HUES48 (cell line): Measurements from ENCODE around the gene MAP7D3.

Source experiments
- H3K27ac ChIP-seq: one replicate; pipeline ENCODE4 v1.7.0; 2013; ENCODE audit warnings: low read depth, low read length, inconsistent platforms
- H3K27me3 ChIP-seq: 2 replicates; pipeline ENCODE4 v1.6.1; 2013; ENCODE audit warnings: mild to moderate bottlenecking, low read length; ENCODE audit not compliant: control insufficient read depth, insufficient read depth
- H3K36me3 ChIP-seq: 2 replicates; pipeline ENCODE4 v1.6.1; 2013; ENCODE audit warnings: low read length; ENCODE audit not compliant: control insufficient read depth, insufficient read depth
- H3K4me1 ChIP-seq: 2 replicates; pipeline ENCODE4 v1.6.1; 2013; ENCODE audit warnings: mild to moderate bottlenecking, low read length; ENCODE audit not compliant: control insufficient read depth, insufficient read depth
- H3K4me3 ChIP-seq: 2 replicates; pipeline ENCODE4 v1.5.1; 2013; ENCODE audit warnings: mild to moderate bottlenecking, low read depth, low read length
- H3K9ac ChIP-seq: 2 replicates; pipeline ENCODE4 v1.6.1; 2013; ENCODE audit warnings: mild to moderate bottlenecking, low read depth, low read length, moderate library complexity
- H3K9me3 ChIP-seq: 2 replicates; pipeline ENCODE4 v1.6.1; 2013; ENCODE audit warnings: low read length; ENCODE audit not compliant: control insufficient read depth, insufficient read depth

Gene MAP7D3

GRCh38 chrX:136195247-136195646 is 56.0 kb downstream of the MAP7D3 start:
- Histone ChIP-seq H3K4me1 (peaks cover 14% of the 10 kb centered on the region), H3K9me3 (no peaks in the 10 kb centered on the region), H3K9ac (no peak overlapping the region), H3K4me3 (no peak overlapping the region), H3K36me3 (no peaks in the 10 kb centered on the region), H3K27ac (no peak overlapping the region), H3K27me3 (no peaks in the 10 kb centered on the region)

- Histone ChIP-seq H3K27ac (no peak overlapping the region), H3K27me3 (no peaks in the 10 kb centered on the region), H3K4me3 (no peak overlapping the region), H3K4me1 (peaks cover 9% of the 10 kb centered on the region), H3K9ac (no peak overlapping the region), H3K36me3 (no peaks in the 10 kb centered on the region), H3K9me3 (no peaks in the 10 kb centered on the region)
These were observed 56.7 kb downstream of the MAP7D3 start for GRCh38 chrX:136194536-136194935.

- H3K9ac ChIP-seq: no peak overlapping the region
- H3K9me3 ChIP-seq: no peaks in the 10 kb centered on the region
- H3K36me3 ChIP-seq: no peaks in the 10 kb centered on the region
- H3K27ac ChIP-seq: no peak overlapping the region
- no peak overlapping the region for H3K4me3 ChIP-seq
- H3K4me1 ChIP-seq: peaks cover 1% of the 10 kb centered on the region; the same call in 1 of the 2 replicates
- H3K27me3 ChIP-seq: no peaks in the 10 kb centered on the region
These were observed 57.4 kb downstream of the MAP7D3 start for GRCh38 chrX:136193771-136194170.

- H3K27me3 ChIP-seq: no peaks in the 10 kb centered on the region
- H3K9me3 ChIP-seq: no peaks in the 10 kb centered on the region
- H3K27ac ChIP-seq: no peak overlapping the region
- H3K9ac ChIP-seq: no peak overlapping the region
- no peak overlapping the region for H3K4me3 ChIP-seq
- no peaks in the 10 kb centered on the region for H3K36me3 ChIP-seq
- no peaks in the 10 kb centered on the region for H3K4me1 ChIP-seq
These were observed 58.3 kb downstream of the MAP7D3 start for GRCh38 chrX:136192839-136193414.

- Histone ChIP-seq H3K36me3 (no peaks in the 10 kb centered on the region), H3K27me3 (no peaks in the 10 kb centered on the region), H3K4me3 (no peak overlapping the region), H3K27ac (no peak overlapping the region), H3K9me3 (no peaks in the 10 kb centered on the region), H3K4me1 (no peaks in the 10 kb centered on the region), H3K9ac (no peak overlapping the region)
These were observed 59.1 kb downstream of the MAP7D3 start for GRCh38 chrX:136192135-136192534.

GRCh38 chrX:136191171-136191570 is 60.0 kb downstream of the MAP7D3 start:
- Histone ChIP-seq H3K4me1 (no peaks in the 10 kb centered on the region), H3K4me3 (no peak overlapping the region), H3K36me3 (no peaks in the 10 kb centered on the region), H3K9me3 (no peaks in the 10 kb centered on the region), H3K9ac (no peak overlapping the region), H3K27me3 (no peaks in the 10 kb centered on the region), H3K27ac (no peak overlapping the region)

GRCh38 chrX:136190038-136190713 is 61.0 kb downstream of the MAP7D3 start:
- Histone ChIP-seq H3K27ac (no peak overlapping the region), H3K9ac (no peak overlapping the region), H3K27me3 (no peaks in the 10 kb centered on the region), H3K36me3 (no peaks in the 10 kb centered on the region), H3K9me3 (no peaks in the 10 kb centered on the region), H3K4me3 (no peak overlapping the region), H3K4me1 (no peaks in the 10 kb centered on the region)

- Histone ChIP-seq H3K27ac (no peak overlapping the region), H3K9me3 (no peaks in the 10 kb centered on the region), H3K36me3 (no peaks in the 10 kb centered on the region), H3K9ac (no peak overlapping the region), H3K4me1 (no peaks in the 10 kb centered on the region), H3K27me3 (no peaks in the 10 kb centered on the region), H3K4me3 (no peak overlapping the region)
These were observed 62.0 kb downstream of the MAP7D3 start for GRCh38 chrX:136189222-136189621.

- Histone ChIP-seq H3K9ac (no peak overlapping the region), H3K36me3 (no peaks in the 10 kb centered on the region), H3K27me3 (no peaks in the 10 kb centered on the region), H3K9me3 (no peaks in the 10 kb centered on the region), H3K4me1 (no peaks in the 10 kb centered on the region), H3K27ac (no peak overlapping the region), H3K4me3 (no peak overlapping the region)
These were observed 65.2 kb downstream of the MAP7D3 start for GRCh38 chrX:136186023-136186413.

GRCh38 chrX:136185401-136186022 is 65.7 kb downstream of the MAP7D3 start:
- H3K9ac ChIP-seq: no peak overlapping the region
- H3K4me1 ChIP-seq: no peaks in the 10 kb centered on the region
- no peaks in the 10 kb centered on the region for H3K36me3 ChIP-seq
- no peaks in the 10 kb centered on the region for H3K9me3 ChIP-seq
- H3K27me3 ChIP-seq: no peaks in the 10 kb centered on the region
- H3K4me3 ChIP-seq: no peak overlapping the region
- no peak overlapping the region for H3K27ac ChIP-seq

- Histone ChIP-seq H3K36me3 (no peaks in the 10 kb centered on the region), H3K4me3 (no peak overlapping the region)
These were observed 67.3 kb downstream of the MAP7D3 start for GRCh38 chrX:136183917-136184316.

More at GRCh38 chrX:136183917-136184316, 67.3 kb downstream of the MAP7D3 start:
- Histone ChIP-seq H3K4me1 (no peaks in the 10 kb centered on the region), H3K27me3 (no peaks in the 10 kb centered on the region; the same call in 1 of the 2 replicates), H3K9ac (no peak overlapping the region), H3K9me3 (no peaks in the 10 kb centered on the region), H3K27ac (no peak overlapping the region)
